Activated CD4-positive, alpha-beta T cell treated with anti-CD3 and anti-CD28 coated beads, Interleukin-2, amount 10 ng/mL, durations not matched to agents 7 days and 5 days (primary cell): ENCODE results near the gene NEGR1. TPM values are rescaled to one million over a fixed set of nuclear protein-coding genes. Genes with fewer than 3 reads are reported as not detected.

Source experiments
- CTCF ChIA-PET: fragments of 350-600 bp; sonication (Branson Sonifier 250); formaldehyde crosslinking; loops from one replicate; lab custom pipeline; 2021; ENCODE audit warnings: antibody characterized with exemption; lab: Charles Lee
- POLR2A ChIA-PET: fragments of 350-600 bp; sonication (Branson Sonifier 250); formaldehyde crosslinking; loops from one replicate; lab custom pipeline; 2021; ENCODE audit warnings: antibody characterized with exemption; lab: Charles Lee
- DNase-seq: peaks from one replicate; pipeline ENCODE4 v3.0.0-alpha.2; 2020
- H3K27ac Mint-ChIP-seq: one replicate; pipeline ENCODE4 v1.8.0; 2021; ENCODE audit warnings: mild to moderate bottlenecking, moderate library complexity, mixed read lengths
- H3K27me3 Mint-ChIP-seq: one replicate; pipeline ENCODE4 v1.8.0; 2021; ENCODE audit warnings: mixed read lengths
- H3K36me3 Mint-ChIP-seq: one replicate; pipeline ENCODE4 v1.8.0; 2021; ENCODE audit warnings: low read depth, mixed read lengths
- H3K4me1 Mint-ChIP-seq: one replicate; pipeline ENCODE4 v1.8.0; 2021; ENCODE audit warnings: mixed read lengths
- H3K4me3 Mint-ChIP-seq: one replicate; pipeline ENCODE4 v1.8.0; 2021; ENCODE audit warnings: mild to moderate bottlenecking, moderate library complexity, mixed read lengths
- H3K9me3 Mint-ChIP-seq: one replicate; pipeline ENCODE4 v1.8.0; 2021; ENCODE audit warnings: mixed read lengths
- total RNA-seq, 2 experiments: library from RNA; stranded (reverse); gene quantifications; one replicate each; pipeline ENCODE4 v1.2.3, GENCODE V29; 2021

NEGR1 gene
- total RNA-seq, 2 experiments from 2014 or later = not detected

DNA sequence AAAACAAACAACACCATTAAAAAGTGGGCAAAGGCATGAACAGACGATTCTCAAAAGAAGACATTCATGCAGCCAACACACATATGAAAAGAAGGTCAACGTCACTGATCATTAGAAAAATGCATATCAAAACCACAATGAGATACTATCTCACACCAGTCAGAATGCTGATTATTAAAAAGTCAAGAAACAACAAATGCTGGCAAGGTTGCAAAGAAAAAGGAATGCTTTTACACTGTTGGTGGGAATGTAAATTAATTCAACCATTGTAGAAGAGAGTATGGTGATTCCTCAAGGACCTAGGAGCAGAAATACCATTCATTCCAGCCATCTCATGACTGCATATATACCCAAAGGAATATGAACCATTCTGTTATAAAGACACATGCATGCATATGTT is 419.6 kb downstream of the NEGR1 start:
- CTCF ChIA-PET = no interaction called here
- H3K4me1 Mint-ChIP-seq = no peaks in the 10 kb centered on the region
- no peak overlapping the region for H3K27ac Mint-ChIP-seq
- no peaks in the 10 kb centered on the region for H3K36me3 Mint-ChIP-seq
- POLR2A ChIA-PET = no interaction called here
- no peaks in the 10 kb centered on the region for H3K27me3 Mint-ChIP-seq
- H3K4me3 Mint-ChIP-seq = no peak overlapping the region
- DNase-seq = no peak
- H3K9me3 Mint-ChIP-seq = no peaks in the 10 kb centered on the region

DNA sequence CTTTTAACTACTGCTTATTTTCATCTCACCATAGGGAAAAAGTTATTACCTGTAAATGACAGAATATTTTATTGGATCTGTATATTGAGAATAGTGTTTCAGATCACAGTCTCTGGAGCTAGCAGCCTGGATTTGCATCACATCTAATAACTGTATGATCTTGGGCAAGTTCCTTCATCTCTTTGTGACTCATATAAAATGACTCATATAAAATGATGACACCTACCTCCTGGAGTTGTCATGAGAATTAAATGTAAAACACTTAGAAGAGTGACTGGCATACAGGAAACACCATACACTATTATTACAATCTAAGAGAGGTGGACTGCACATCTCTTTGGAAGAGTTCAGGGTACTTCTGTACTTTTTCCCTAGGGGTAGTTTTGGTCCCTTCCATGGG is 421.3 kb downstream of the NEGR1 start:
- no peaks in the 10 kb centered on the region for H3K36me3 Mint-ChIP-seq
- H3K27ac Mint-ChIP-seq = no peak overlapping the region
- POLR2A ChIA-PET = no interaction called here
- no peaks in the 10 kb centered on the region for H3K27me3 Mint-ChIP-seq
- H3K4me3 Mint-ChIP-seq = no peak overlapping the region
- CTCF ChIA-PET = no interaction called here
- DNase-seq = no peak
- H3K4me1 Mint-ChIP-seq = no peaks in the 10 kb centered on the region
- no peaks in the 10 kb centered on the region for H3K9me3 Mint-ChIP-seq

DNA sequence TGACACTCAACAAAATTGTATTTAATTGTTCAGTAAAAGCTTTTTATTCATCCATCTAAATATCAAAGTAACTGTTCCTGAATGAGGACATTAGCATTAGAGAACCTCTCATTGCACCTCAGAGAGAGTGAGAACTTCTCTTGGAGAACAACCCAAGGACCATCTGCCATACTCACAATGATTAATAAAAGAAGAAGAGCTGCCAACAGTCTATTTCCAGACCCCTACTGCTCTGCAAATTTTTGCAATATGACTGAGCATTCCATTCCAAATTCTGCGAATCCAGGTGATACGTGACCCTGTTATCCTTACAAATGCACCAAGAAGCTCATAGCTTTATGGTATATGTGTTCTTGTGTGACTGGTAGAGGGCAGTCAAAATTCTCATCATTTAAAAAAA is 422.5 kb downstream of the NEGR1 start:
- CTCF ChIA-PET = no interaction called here
- Mint-ChIP-seq H3K27me3 (no peaks in the 10 kb centered on the region), H3K36me3 (no peaks in the 10 kb centered on the region), H3K4me1 (no peaks in the 10 kb centered on the region), H3K4me3 (no peak overlapping the region), H3K9me3 (no peaks in the 10 kb centered on the region), H3K27ac (no peak overlapping the region)
- no peak for DNase-seq
- POLR2A ChIA-PET = no interaction called here

DNA sequence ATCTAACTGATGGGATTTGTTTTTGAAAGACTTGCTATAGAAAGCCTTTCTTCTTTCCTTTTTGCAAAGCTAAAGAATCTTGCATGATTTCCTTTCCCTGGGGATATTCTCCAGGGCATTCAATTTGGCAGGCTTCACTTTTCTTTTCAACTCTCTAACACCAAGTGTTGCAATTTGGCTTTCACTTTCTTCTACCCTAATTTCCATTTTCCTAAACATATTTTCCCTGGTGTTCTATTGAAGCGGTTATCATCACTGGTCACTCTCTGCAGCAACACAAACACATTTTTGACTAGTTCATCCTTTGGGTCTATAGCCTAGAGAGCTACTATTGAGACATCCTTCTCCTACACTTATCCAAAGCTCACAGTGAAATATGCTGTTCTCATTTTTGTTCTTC is 424.5 kb downstream of the NEGR1 start:
- DNase-seq = no peak
- no peaks in the 10 kb centered on the region for H3K27me3 Mint-ChIP-seq
- H3K36me3 Mint-ChIP-seq = no peaks in the 10 kb centered on the region
- CTCF ChIA-PET = no interaction called here
- POLR2A ChIA-PET = no interaction called here
- H3K4me1 Mint-ChIP-seq = no peaks in the 10 kb centered on the region
- H3K4me3 Mint-ChIP-seq = no peak overlapping the region
- H3K27ac Mint-ChIP-seq = no peak overlapping the region
- H3K9me3 Mint-ChIP-seq = no peaks in the 10 kb centered on the region

DNA sequence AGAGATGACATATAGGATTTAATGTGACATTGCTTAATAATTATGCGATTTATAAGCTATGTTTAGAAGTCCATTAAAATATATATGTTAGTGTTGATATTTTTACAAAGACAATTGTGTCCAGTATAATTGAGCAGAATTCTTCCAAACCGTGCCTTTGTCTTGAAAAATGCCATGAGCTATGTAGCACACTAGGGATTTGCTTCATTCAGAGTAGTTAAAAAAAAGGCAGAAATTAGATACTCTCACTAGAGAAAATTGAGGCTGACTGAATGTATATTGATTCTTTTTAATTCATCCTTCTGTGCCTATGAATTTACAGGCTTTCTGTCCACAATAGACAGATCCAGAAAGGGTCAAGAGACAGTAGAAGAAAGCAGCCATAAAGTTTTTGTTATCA is 429.0 kb downstream of the NEGR1 start:
- H3K36me3 Mint-ChIP-seq = no peaks in the 10 kb centered on the region
- H3K27ac Mint-ChIP-seq = no peak overlapping the region
- H3K4me3 Mint-ChIP-seq = no peak overlapping the region
- H3K9me3 Mint-ChIP-seq = no peaks in the 10 kb centered on the region
- H3K4me1 Mint-ChIP-seq = no peaks in the 10 kb centered on the region
- CTCF ChIA-PET = no interaction called here
- no peak for DNase-seq
- POLR2A ChIA-PET = no interaction called here
- no peaks in the 10 kb centered on the region for H3K27me3 Mint-ChIP-seq

DNA sequence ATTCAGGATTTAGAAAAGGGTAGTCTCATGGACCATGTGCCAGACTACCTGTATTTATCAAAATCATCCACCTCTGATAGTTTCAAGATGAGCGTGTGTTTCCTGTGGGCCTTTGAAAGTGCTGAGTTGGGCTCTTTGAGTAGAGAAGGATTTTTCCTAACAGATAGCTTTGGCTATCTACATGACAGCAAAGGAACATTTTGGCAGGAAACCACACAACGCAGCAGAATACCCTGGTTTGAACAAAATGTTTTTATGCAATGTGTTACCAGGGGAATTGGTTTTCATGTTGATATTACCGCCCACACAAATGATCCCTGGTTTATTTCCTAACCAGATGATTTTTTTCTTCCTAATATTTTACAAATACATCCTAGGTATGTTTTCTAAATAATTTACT is 431.4 kb downstream of the NEGR1 start:
- H3K27ac Mint-ChIP-seq = no peak overlapping the region
- no peaks in the 10 kb centered on the region for H3K9me3 Mint-ChIP-seq
- ChIA-PET CTCF (no interaction called here), POLR2A (no interaction called here)
- DNase-seq = no peak
- no peaks in the 10 kb centered on the region for H3K36me3 Mint-ChIP-seq
- no peak overlapping the region for H3K4me3 Mint-ChIP-seq
- H3K27me3 Mint-ChIP-seq = no peaks in the 10 kb centered on the region
- H3K4me1 Mint-ChIP-seq = no peaks in the 10 kb centered on the region

DNA sequence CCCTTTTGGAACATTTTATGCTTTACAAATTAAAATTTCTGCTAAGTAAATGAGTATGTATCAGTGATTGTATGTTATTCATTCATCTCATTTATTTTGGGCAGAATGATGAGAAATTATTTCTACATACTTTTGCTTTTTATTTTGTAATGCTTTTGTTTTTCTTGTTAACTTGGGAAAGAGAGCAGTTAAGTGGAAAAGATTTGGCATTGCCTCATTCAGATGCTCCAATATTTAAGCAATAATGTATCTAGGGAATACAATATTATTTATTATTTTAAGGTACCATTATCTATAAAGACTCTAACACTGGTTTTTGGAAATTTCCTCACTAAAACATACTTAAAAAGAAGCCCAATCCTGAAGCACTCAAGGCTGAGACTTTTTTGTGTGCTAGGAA is 431.8 kb downstream of the NEGR1 start:
- Mint-ChIP-seq H3K27me3 (no peaks in the 10 kb centered on the region), H3K4me1 (no peaks in the 10 kb centered on the region), H3K9me3 (no peaks in the 10 kb centered on the region), H3K36me3 (no peaks in the 10 kb centered on the region), H3K27ac (no peak overlapping the region), H3K4me3 (no peak overlapping the region)
- CTCF ChIA-PET = no interaction called here
- POLR2A ChIA-PET = no interaction called here
- DNase-seq = no peak

DNA sequence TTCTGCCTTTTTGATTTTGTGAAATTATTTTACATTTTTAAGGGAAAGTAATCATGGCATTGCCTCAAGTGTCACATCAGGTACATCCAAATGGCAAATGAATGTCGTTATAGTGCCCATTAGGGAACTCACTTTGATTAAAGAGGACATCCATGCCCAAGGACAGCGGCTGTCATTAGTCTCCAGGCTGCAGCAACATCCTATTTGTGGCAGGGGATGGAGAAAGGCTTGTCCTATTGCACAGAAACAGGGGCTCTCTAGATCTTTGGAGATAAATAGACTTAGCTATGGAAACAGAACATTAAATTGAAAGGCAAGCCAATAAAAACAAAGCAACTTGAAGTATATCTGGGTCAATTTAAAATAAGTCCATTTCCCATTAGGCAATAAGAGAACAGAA is 439.3 kb downstream of the NEGR1 start:
- ChIA-PET POLR2A (no interaction called here), CTCF (no interaction called here)
- no peak for DNase-seq
- H3K36me3 Mint-ChIP-seq = no peaks in the 10 kb centered on the region
- no peaks in the 10 kb centered on the region for H3K4me1 Mint-ChIP-seq
- H3K27ac Mint-ChIP-seq = no peak overlapping the region
- H3K4me3 Mint-ChIP-seq = no peak overlapping the region
- no peaks in the 10 kb centered on the region for H3K9me3 Mint-ChIP-seq
- no peaks in the 10 kb centered on the region for H3K27me3 Mint-ChIP-seq

DNA sequence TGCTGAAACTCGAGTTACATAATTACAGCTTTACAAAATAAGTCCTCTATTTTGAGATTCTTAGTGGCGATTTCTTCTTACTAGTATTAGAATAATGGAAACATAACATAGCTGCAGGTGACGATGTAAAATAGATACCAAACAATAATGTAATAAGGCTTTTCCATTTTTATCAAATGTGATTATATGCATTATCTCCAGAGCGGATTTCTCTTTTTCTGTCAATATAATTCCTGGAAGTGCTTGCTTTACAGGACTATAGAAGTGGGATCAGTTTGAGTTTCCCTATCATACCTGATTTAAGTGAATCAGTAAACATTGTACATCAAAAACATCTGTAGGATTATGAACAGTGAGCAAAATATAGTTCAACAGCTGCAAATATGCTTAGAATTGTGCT is 442.5 kb downstream of the NEGR1 start:
- H3K4me1 Mint-ChIP-seq = no peaks in the 10 kb centered on the region
- H3K27me3 Mint-ChIP-seq = no peaks in the 10 kb centered on the region
- POLR2A ChIA-PET = no interaction called here
- no peak overlapping the region for H3K27ac Mint-ChIP-seq
- H3K36me3 Mint-ChIP-seq = no peaks in the 10 kb centered on the region
- no peak overlapping the region for H3K4me3 Mint-ChIP-seq
- no peak for DNase-seq
- CTCF ChIA-PET = no interaction called here
- H3K9me3 Mint-ChIP-seq = no peaks in the 10 kb centered on the region

DNA sequence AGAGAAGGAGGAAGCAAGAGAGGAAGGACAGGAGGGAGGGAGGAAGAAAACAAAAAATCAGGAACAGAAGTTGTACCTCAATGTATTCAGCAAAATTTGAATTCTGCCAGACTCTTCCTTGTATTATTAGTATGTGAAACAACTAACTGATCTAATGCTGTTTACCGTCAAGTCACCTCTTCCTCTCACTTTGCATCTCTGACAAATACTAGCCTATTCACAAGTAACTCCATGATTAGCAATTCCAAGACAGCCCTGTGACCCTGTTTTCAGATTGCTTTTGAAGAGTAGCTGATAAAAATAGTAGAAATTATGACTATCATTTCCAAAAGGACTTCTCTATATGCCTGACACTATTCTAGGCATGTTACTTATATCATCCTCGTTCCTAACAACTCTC is 445.4 kb downstream of the NEGR1 start:
- CTCF ChIA-PET = no interaction called here
- POLR2A ChIA-PET = no interaction called here
- Mint-ChIP-seq H3K4me3 (no peak overlapping the region), H3K4me1 (no peaks in the 10 kb centered on the region), H3K9me3 (no peaks in the 10 kb centered on the region), H3K27ac (no peak overlapping the region), H3K36me3 (no peaks in the 10 kb centered on the region), H3K27me3 (no peaks in the 10 kb centered on the region)
- DNase-seq = no peak

DNA sequence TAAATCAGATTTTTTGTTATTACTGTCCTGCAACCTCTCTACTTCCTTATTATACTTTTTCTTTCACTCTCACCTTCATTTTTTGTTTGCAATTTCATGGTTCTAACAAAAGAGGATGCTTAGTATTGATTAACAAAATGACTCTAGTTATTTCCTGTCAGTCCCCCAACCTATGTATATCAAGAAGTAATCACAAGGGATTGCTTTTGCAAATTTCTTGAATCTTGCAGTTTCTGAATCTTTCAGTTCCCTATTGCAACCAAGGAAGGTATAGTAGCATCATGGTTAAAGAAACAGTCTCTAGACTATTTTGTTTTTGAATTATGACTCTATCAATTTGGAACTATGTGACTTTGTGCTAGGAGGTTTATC is 446.9 kb downstream of the NEGR1 start:
- Mint-ChIP-seq H3K27me3 (no peaks in the 10 kb centered on the region), H3K9me3 (no peaks in the 10 kb centered on the region), H3K27ac (no peak overlapping the region), H3K36me3 (no peaks in the 10 kb centered on the region), H3K4me1 (no peaks in the 10 kb centered on the region), H3K4me3 (no peak overlapping the region)
- POLR2A ChIA-PET = no interaction called here
- CTCF ChIA-PET = no interaction called here
- DNase-seq = no peak

DNA sequence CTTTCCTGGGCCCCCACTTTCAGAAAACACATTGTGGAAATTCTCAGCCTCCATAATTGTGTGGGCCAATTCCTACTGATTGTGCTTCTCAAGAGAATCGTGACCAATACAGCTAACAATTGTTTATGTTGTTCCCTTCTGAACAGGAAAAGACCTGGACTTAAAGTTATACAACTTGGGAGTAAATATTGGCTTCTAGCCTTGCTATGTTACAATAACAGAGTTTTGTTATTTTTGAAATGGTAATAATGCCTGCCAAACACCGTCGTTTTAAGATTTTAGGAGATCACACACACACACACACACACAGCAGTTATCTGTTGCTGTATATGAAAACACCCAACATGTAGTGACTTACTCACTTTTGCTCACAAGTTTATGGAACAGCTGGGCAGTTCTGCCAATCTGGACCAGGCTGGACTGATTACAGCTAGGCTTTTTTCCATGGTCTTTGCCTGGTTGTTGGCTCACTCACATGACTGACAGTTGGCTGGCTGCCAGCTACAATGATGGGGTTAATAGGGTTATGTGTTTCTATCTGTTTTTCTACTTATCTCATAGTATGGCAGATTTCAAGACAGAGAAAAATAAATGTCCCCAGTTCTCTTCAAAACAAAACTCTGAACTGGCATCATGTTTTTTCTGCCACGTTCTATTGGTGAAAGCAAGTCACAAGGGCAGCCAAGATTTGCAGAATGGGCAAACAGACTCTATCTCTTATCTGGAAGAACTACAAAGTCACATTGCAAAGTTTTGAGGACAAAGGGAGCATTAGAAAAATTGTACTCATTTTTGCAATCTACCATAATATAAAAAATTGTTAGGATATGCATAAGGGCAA is 447.5 kb downstream of the NEGR1 start:
- Mint-ChIP-seq H3K4me3 (no peak overlapping the region), H3K9me3 (no peaks in the 10 kb centered on the region), H3K4me1 (no peaks in the 10 kb centered on the region), H3K27me3 (no peaks in the 10 kb centered on the region), H3K36me3 (no peaks in the 10 kb centered on the region), H3K27ac (no peak overlapping the region)
- ChIA-PET CTCF (no interaction called here), POLR2A (no interaction called here)
- no peak for DNase-seq

DNA sequence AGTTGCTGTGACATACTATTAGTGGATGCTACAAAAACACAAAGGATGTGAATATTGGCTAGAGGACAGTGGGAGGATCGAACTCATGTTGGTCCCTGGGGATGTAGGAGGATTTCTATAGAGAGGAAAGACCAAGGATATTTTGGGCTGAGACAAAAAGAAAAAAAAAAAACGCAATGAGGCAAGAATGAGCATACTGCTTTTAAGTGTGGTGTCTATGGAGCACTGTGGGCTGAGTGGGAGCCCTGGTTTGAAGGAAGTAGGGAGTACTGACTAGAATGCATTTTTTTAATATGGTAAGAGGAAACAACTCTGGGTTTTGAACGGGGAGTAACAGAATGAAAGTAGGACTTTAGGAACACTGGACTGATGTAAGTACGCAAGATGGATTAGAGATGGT is 450.7 kb downstream of the NEGR1 start:
- CTCF ChIA-PET = no interaction called here
- Mint-ChIP-seq H3K4me1 (no peaks in the 10 kb centered on the region), H3K9me3 (no peaks in the 10 kb centered on the region), H3K27me3 (no peaks in the 10 kb centered on the region), H3K27ac (no peak overlapping the region), H3K36me3 (no peaks in the 10 kb centered on the region), H3K4me3 (no peak overlapping the region)
- POLR2A ChIA-PET = no interaction called here
- no peak for DNase-seq

DNA sequence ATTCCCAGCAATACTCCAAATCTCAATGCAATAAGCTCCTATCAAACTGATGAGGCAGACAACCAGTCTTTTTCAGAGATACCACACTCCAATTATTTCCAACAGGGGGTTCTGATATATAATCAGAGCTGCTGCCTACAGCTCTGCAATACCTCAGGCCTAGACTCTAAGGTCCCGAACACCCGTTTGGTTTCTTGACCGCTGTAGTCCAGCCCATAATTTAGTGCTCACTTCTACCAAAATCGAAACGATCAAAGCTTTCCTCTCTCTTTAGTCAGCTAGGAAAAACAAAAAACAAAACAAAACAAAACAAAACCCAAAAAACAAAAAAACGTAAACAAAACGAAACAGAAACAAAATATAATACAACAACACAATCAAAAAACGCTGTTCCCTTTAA is 453.0 kb downstream of the NEGR1 start:
- no peak for DNase-seq
- ChIA-PET POLR2A (no interaction called here), CTCF (no interaction called here)
- H3K4me3 Mint-ChIP-seq = no peak overlapping the region
- no peaks in the 10 kb centered on the region for H3K27me3 Mint-ChIP-seq
- no peaks in the 10 kb centered on the region for H3K4me1 Mint-ChIP-seq
- no peaks in the 10 kb centered on the region for H3K9me3 Mint-ChIP-seq
- no peak overlapping the region for H3K27ac Mint-ChIP-seq
- no peaks in the 10 kb centered on the region for H3K36me3 Mint-ChIP-seq
